Natural killer cell (primary cell): ENCODE measurements around the gene HLA-DMA. TPM values are rescaled to one million over a fixed set of nuclear protein-coding genes. Genes with fewer than 3 reads are reported as not detected.

Experiments
- ATAC-seq, 3 donors: fragments of 150-1000 bp in 2 of 3; fragments of 200-7000 bp in 1 of 3; cut with Tn5 transposase; 1 replicate in 1 of 3; 2 replicates in 2 of 3; pipeline ENCODE4 v1.10.0; 2021; ENCODE audit warnings: mild to moderate bottlenecking in 2 of 3, moderate library complexity in 2 of 3
- DNase-seq, 2 donors: peaks; one replicate each; pipeline versions ENCODE4 v3.0.0 to v3.0.0-alpha.2; 2013 to 2021; ENCODE audit warnings: mixed read lengths in 1 of 2
- H3K27ac ChIP-seq: one replicate; pipeline ENCODE4 v1.5.1; 2013; ENCODE audit warnings: mild to moderate bottlenecking, low read length
- H3K27me3 ChIP-seq: one replicate; pipeline ENCODE4 v1.6.1; 2013; ENCODE audit warnings: low read length; ENCODE audit not compliant: control insufficient read depth, insufficient read depth
- H3K36me3 ChIP-seq: one replicate; pipeline ENCODE4 v1.6.1; 2013; ENCODE audit warnings: low read length; ENCODE audit not compliant: control insufficient read depth, insufficient read depth
- H3K4me1 ChIP-seq: one replicate; pipeline ENCODE4 v1.6.1; 2013; ENCODE audit warnings: low read length; ENCODE audit not compliant: control insufficient read depth, insufficient read depth
- H3K4me3 ChIP-seq: one replicate; pipeline ENCODE4 v1.5.1; 2013; ENCODE audit warnings: low read length
- H3K9me3 ChIP-seq: one replicate; pipeline ENCODE4 v1.6.1; 2013; ENCODE audit warnings: low read length; ENCODE audit not compliant: control insufficient read depth, insufficient read depth
- H3K27ac Mint-ChIP-seq, 2 donors: one replicate each; pipeline ENCODE4 v1.8.0; 2022; ENCODE audit warnings: mild to moderate bottlenecking in 2 of 2, mixed read lengths in 2 of 2, moderate library complexity in 1 of 2
- H3K27me3 Mint-ChIP-seq, 2 donors: one replicate each; pipeline ENCODE4 v1.8.0; 2022; ENCODE audit warnings: low read depth in 2 of 2, mixed read lengths in 2 of 2
- H3K36me3 Mint-ChIP-seq: one replicate; pipeline ENCODE4 v1.8.0; 2022; ENCODE audit warnings: mixed read lengths
- H3K4me1 Mint-ChIP-seq, 2 donors: one replicate each; pipeline ENCODE4 v1.8.0; 2022; ENCODE audit warnings: mixed read lengths in 2 of 2
- H3K4me3 Mint-ChIP-seq: one replicate; pipeline ENCODE4 v1.8.0; 2022; ENCODE audit warnings: mild to moderate bottlenecking, moderate library complexity, mixed read lengths
- H3K9me3 Mint-ChIP-seq, 2 donors: one replicate each; pipeline ENCODE4 v1.8.0; 2022; ENCODE audit warnings: mixed read lengths in 2 of 2
- CTCF ChIP-seq: fragments of 200-600 bp; IDR thresholded peaks from one replicate; pipeline ENCODE4 v1.8.0; 2022; ENCODE audit warnings: antibody characterized with exemption
- WGBS: methylation state at CpG from one replicate; pipeline ENCODE4 v1.1.7; 2013; ENCODE audit warnings: missing lambda C conversion rate; ENCODE audit not compliant: insufficient coverage; 5-methylcytosine and 5-hydroxymethylcytosine counted together
- intact Hi-C: fragments of 100-400 bp; cut with micrococcal nuclease; formaldehyde crosslinking; loops from one replicate; pipeline ENCODE4 v1.14.2; 2022
- total RNA-seq, 4 donors: library from RNA; stranded (reverse); fragments of 120-200 nt in 1 of 4; gene quantifications; one replicate each; pipeline versions ENCODE4 v1.2.3 to v1.2.4, GENCODE V29; 2013 to 2022

HLA-DMA gene
- total RNA-seq, 3 donors from 2014 or later (not counting 1 experiment from before 2014, with no cell fraction given): 39.2 to 57.5 (median 48.1) TPM

GRCh38 chr6:32974016-32974333, 21.1 kb upstream of the HLA-DMA start:
- Mint-ChIP-seq H3K4me1 (peaks cover 76 to 88% of the 10 kb centered on the region in 2 donors), H3K36me3 (peaks cover 42% of the 10 kb centered on the region), H3K27me3 (no peaks in the 10 kb centered on the region), H3K27ac (peak overlapping the region; percentile 91 to 97), H3K9me3 (no peaks in the 10 kb centered on the region), H3K4me3 (peak overlapping the region; percentile 96)
- Histone ChIP-seq H3K4me3 (peak overlapping the region; percentile 91), H3K9me3 (no peaks in the 10 kb centered on the region), H3K27ac (peak overlapping the region; percentile 85), H3K36me3 (peaks cover 60% of the 10 kb centered on the region), H3K27me3 (no peaks in the 10 kb centered on the region), H3K4me1 (peaks cover 45% of the 10 kb centered on the region)
- intact Hi-C loops: loop anchor here (5.0 kb wide), 2 partner anchors 777 to 797 kb away; partner anchors contain the start of genes AGPAT1 and RNF5
- no peak for TF ChIP-seq CTCF
- no CpG with 5 or more reads among the region's 4 CpGs for WGBS
- peak in 1 of 2 donors; percentile 79 for DNase-seq
- ATAC-seq: no peak

- Mint-ChIP-seq H3K9me3 (no peaks in the 10 kb centered on the region), H3K27ac (peak overlapping the region; percentile 91 to 97), H3K4me3 (peak overlapping the region; percentile 96), H3K4me1 (peaks cover 76 to 84% of the 10 kb centered on the region in 2 donors), H3K36me3 (peaks cover 42% of the 10 kb centered on the region), H3K27me3 (no peaks in the 10 kb centered on the region)
- 0% methylated on average over 23 of the region's 23 CpGs for WGBS
- no peaks in the 10 kb centered on the region for H3K27me3 ChIP-seq
- peak overlapping the region; percentile 91 for H3K4me3 ChIP-seq
- no peak for TF ChIP-seq CTCF
- ATAC-seq (no peak), DNase-seq (peak; percentile 56 to 91)
- intact Hi-C loops: loop anchor here (2.0 to 5.0 kb wide), 5 partner anchors 33 to 796 kb away; partner anchors contain the start of genes AGPAT1, HLA-DMB, PSMB8 and RNF5
- H3K9me3 ChIP-seq: no peaks in the 10 kb centered on the region
- peaks cover 45% of the 10 kb centered on the region for H3K4me1 ChIP-seq
- peaks cover 54% of the 10 kb centered on the region for H3K36me3 ChIP-seq
- H3K27ac ChIP-seq: peak overlapping the region; percentile 85
Measured at GRCh38 chr6:32973144-32974015, 20.5 kb upstream of the HLA-DMA start.

GRCh38 chr6:32972353-32973143, 19.7 kb upstream of the HLA-DMA start:
- peak overlapping the region; percentile 91 to 97 for H3K27ac Mint-ChIP-seq
- Histone ChIP-seq H3K36me3 (peaks cover 45% of the 10 kb centered on the region), H3K27ac (peak overlapping the region; percentile 85), H3K27me3 (no peaks in the 10 kb centered on the region), H3K4me3 (peak overlapping the region; percentile 91), H3K4me1 (peaks cover 45% of the 10 kb centered on the region), H3K9me3 (no peaks in the 10 kb centered on the region)
- TF ChIP-seq CTCF: no peak
- ATAC-seq (peak; percentile 2 to 20 (median 5)), DNase-seq (peak; percentile 67 to 76)
- H3K4me3 Mint-ChIP-seq: peak overlapping the region; percentile 96
- peaks cover 77 to 85% of the 10 kb centered on the region in 2 donors for H3K4me1 Mint-ChIP-seq
- H3K36me3 Mint-ChIP-seq: peaks cover 39% of the 10 kb centered on the region
- under 1% methylated on average over 70 of the region's 70 CpGs for WGBS
- intact Hi-C loops: loop anchor here (2.0 to 5.0 kb wide), 5 partner anchors 32 to 795 kb away; partner anchors contain the start of genes AGPAT1, HLA-DMB, PSMB8 and RNF5
- H3K27me3 Mint-ChIP-seq: no peaks in the 10 kb centered on the region
- H3K9me3 Mint-ChIP-seq: no peaks in the 10 kb centered on the region
